NOMO-1 treated with DMSO at 0.1 percent for 48 hours (cell line): ENCODE data around the gene LTA4H.

Source experiments
- DNase-seq: peaks from one replicate; lab custom pipeline; 2025; ENCODE audit not compliant: unreplicated experiment; lab: John Stamatoyannopoulos, UW

Gene LTA4H

GRCh38 chr12:95962222-95962621 lies 73.2 kb downstream of the LTA4H start:
- no peak for DNase-seq

GRCh38 chr12:95960241-95960640 lies 75.1 kb downstream of the LTA4H start:
- DNase-seq = no peak

- peak; percentile 21 for DNase-seq
Observed at GRCh38 chr12:95959107-95959506, 76.3 kb downstream of the LTA4H start.

- no peak for DNase-seq
Observed at GRCh38 chr12:95956557-95957145, 78.7 kb downstream of the LTA4H start.

- DNase-seq = no peak
Observed at GRCh38 chr12:95955549-95956159, 79.7 kb downstream of the LTA4H start.

- DNase-seq = no peak
Observed at GRCh38 chr12:95953000-95953399, 82.4 kb downstream of the LTA4H start.

GRCh38 chr12:95951515-95951914 lies 83.9 kb downstream of the LTA4H start:
- DNase-seq = peak; percentile 72
